ENCODE data around the gene C2orf69. TPM values are rescaled to one million over a fixed set of nuclear protein-coding genes. Genes with fewer than 3 reads are reported as not detected.

Gene C2orf69
- total and polyA plus RNA-seq, 2 of the 13 experiments (the other 11 are each of a cell fraction or from before 2014, with no cell fraction given): 4.8 to 19.3 TPM

- no peak overlapping the region for H3K4me3 ChIP-seq (replicated peaks in 1 of 3; ENCODE audit: insufficient read depth in 1 of 3, low read depth in 2 of 3, low read length in 3 of 3)
- H3K27me3 ChIP-seq (ENCODE audit: control insufficient read depth in 1 of 2, insufficient read depth in 2 of 2, low read length in 2 of 2): no peaks in the 10 kb centered on the region
- intact Hi-C loops (cut with micrococcal nuclease; ENCODE audit: unreplicated experiment): no loop called here
- H3K27ac ChIP-seq (ENCODE audit: extremely low read length, insufficient read depth, low read length): no peak overlapping the region
- H3K9ac ChIP-seq (ENCODE audit: insufficient read depth, low read depth, low read length): no peak overlapping the region
- no peaks in the 10 kb centered on the region for H4K20me1 ChIP-seq (ENCODE audit: insufficient read depth, low read length)
- peaks cover 24% of the 10 kb centered on the region for H3K79me2 ChIP-seq (ENCODE audit: insufficient read depth, low read length)
- H2AFZ ChIP-seq (ENCODE audit: low read length): no peak overlapping the region
- no peaks in the 10 kb centered on the region for H3K9me3 ChIP-seq (ENCODE audit: low read length)
- H3K36me3 ChIP-seq (replicated peaks in 1 of 2; ENCODE audit: control insufficient read depth in 1 of 2, insufficient read depth in 2 of 2, low read length in 2 of 2): peaks cover 5 to 38% of the 10 kb centered on the region in 2 experiments
- ChIA-PET POLR2A (no interaction called here), CTCF (ENCODE audit: low intra/inter-chr PET ratio, low total read pairs) (no interaction called here)
- ATAC-seq (no peak), FAIRE-seq (no peak), DNase-seq (ENCODE audit: low spot score) (no peak)
- H3K4me2 ChIP-seq (ENCODE audit: low read depth, low read length): no peak overlapping the region
- H3K4me1 ChIP-seq (ENCODE audit: insufficient read depth, low read length): no peaks in the 10 kb centered on the region
- in situ Hi-C loops (cut with HindIII; ENCODE audit: extremely low pct_ligation_motif_present, low pct_unique_long_range_greater_than_20kb): no loop called here
- WGBS (ENCODE audit: low lambda C conversion rate): 96% methylated on average over 1 of the region's 1 CpG
- no TSS peak for BruUV-seq (replicated peaks)
- no peak for TF ChIP-seq ZNF850 (CRISPR knock-in tag; conservative IDR thresholded peaks at IDR 0.05)
- TF ChIP-seq, protein P1, sequence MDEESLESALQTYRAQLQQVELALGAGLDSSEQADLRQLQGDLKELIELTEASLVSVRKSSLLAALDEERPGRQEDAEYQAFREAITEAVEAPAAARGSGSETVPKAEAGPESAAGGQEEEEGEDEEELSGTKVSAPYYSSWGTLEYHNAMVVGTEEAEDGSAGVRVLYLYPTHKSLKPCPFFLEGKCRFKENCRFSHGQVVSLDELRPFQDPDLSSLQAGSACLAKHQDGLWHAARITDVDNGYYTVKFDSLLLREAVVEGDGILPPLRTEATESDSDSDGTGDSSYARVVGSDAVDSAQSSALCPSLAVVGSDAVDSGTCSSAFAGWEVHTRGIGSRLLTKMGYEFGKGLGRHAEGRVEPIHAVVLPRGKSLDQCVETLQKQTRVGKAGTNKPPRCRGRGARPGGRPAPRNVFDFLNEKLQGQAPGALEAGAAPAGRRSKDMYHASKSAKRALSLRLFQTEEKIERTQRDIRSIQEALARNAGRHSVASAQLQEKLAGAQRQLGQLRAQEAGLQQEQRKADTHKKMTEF (CRISPR knock-in tag; IDR thresholded peaks at IDR 0.05): no peak
- no peak for TF ChIP-seq ESRRA (CRISPR knock-in tag; IDR thresholded peaks at IDR 0.05; ENCODE audit: low read depth)
- TF ChIP-seq RFX1 (IDR thresholded peaks at IDR 0.05): no peak
- no peak for TF ChIP-seq ARHGAP35 (CRISPR knock-in tag; IDR thresholded peaks at IDR 0.05; ENCODE audit: borderline replicate concordance)
- TF ChIP-seq, protein P2, sequence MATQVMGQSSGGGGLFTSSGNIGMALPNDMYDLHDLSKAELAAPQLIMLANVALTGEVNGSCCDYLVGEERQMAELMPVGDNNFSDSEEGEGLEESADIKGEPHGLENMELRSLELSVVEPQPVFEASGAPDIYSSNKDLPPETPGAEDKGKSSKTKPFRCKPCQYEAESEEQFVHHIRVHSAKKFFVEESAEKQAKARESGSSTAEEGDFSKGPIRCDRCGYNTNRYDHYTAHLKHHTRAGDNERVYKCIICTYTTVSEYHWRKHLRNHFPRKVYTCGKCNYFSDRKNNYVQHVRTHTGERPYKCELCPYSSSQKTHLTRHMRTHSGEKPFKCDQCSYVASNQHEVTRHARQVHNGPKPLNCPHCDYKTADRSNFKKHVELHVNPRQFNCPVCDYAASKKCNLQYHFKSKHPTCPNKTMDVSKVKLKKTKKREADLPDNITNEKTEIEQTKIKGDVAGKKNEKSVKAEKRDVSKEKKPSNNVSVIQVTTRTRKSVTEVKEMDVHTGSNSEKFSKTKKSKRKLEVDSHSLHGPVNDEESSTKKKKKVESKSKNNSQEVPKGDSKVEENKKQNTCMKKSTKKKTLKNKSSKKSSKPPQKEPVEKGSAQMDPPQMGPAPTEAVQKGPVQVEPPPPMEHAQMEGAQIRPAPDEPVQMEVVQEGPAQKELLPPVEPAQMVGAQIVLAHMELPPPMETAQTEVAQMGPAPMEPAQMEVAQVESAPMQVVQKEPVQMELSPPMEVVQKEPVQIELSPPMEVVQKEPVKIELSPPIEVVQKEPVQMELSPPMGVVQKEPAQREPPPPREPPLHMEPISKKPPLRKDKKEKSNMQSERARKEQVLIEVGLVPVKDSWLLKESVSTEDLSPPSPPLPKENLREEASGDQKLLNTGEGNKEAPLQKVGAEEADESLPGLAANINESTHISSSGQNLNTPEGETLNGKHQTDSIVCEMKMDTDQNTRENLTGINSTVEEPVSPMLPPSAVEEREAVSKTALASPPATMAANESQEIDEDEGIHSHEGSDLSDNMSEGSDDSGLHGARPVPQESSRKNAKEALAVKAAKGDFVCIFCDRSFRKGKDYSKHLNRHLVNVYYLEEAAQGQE (IDR thresholded peaks at IDR 0.05; ENCODE audit: borderline replicate concordance in 1 of 2, low read depth in 1 of 2, low read length in 2 of 2): no peak
- TF ChIP-seq LRRFIP1 (CRISPR knock-in tag; conservative IDR thresholded peaks at IDR 0.05): no peak
- TF ChIP-seq BCLAF1 (IDR thresholded peaks at IDR 0.05): no peak
- TF ChIP-seq CCDC6 (CRISPR knock-in tag; IDR thresholded peaks at IDR 0.05): no peak
- no peak for TF ChIP-seq ZNF121 (CRISPR knock-in tag; IDR thresholded peaks at IDR 0.05)
- TF ChIP-seq ZSCAN25 (CRISPR knock-in tag; IDR thresholded peaks at IDR 0.05): no peak
- no peak for TF ChIP-seq PHF21A (CRISPR knock-in tag; IDR thresholded peaks at IDR 0.05)
- no peak for TF ChIP-seq SRSF1 (optimal IDR thresholded peaks at IDR 0.05; ENCODE audit: low read depth, low read length)
- TF ChIP-seq TBL1XR1 (IDR thresholded peaks at IDR 0.05; ENCODE audit: borderline replicate concordance, low read length, partially characterized antibody): no peak
- TF ChIP-seq AGO1 (IDR thresholded peaks at IDR 0.05; ENCODE audit: low read depth, low read length, poor library complexity, severe bottlenecking): no peak
Observed at GRCh38 chr2:199926806-199927205, 15.7 kb downstream of the C2orf69 start.

All from HepG2 (cell line).